Tongue (tissue), 2 donors: Measurements from ENCODE around the gene FGGY. TPM values are rescaled to one million over a fixed set of nuclear protein-coding genes. Genes with fewer than 3 reads are reported as not detected.
"Not testable (repeated sequence)": the region's sequence is repeated elsewhere in the genome, so short reads cannot be mapped to it uniquely, and the experiment has no call there.

Source experiments
- DNase-seq: peaks from one replicate; pipeline ENCODE4 v3.0.0-alpha.2; 2015
- total RNA-seq: library from RNA; depleted of rRNA; stranded (reverse); fragments of >200 nt; gene quantifications from one replicate; pipeline ENCODE4 v1.2.3, GENCODE V29; 2014

The FGGY gene
- total RNA-seq, 1 donor from 2014 or later, result 80.4 TPM

DNA sequence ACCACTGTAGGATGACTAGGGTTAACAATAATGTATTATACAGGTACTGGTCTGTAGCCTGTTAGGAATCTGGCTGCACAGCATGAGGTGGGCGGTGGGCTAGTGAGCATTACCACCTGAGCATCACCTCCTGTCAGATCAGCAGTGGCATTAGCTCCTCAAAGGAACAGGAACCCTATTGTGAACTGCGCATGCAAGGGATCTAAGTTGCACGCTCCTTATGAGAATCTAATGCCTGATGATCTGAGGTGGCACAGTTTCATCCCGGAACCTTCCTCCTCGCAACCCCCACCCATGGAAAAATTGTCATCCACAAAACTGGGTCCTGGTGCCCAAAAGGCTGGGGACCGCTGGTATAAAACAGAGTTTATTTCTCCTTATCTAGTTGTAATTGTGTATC, 147.6 kb downstream of the FGGY start:
- DNase-seq, result no peak

DNA sequence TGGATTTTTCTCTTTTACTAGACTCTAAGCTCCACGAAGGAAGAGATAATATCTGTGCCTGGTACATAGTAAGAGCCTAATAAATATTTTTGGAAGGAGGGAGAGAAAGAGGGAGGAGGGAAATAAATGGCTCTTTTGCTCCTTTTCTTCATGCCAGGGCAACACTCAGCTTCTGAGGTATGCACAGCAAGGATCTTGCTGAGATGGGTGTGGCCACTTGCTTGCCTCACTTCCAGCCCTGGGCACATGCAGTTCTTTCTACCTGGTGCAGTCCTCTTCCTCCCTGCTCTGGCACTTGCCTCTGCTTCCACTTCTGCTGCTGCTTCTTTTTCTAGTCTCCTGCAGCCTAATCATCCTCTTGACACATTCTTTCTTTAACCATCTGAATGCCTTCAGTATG, 148.1 kb downstream of the FGGY start:
- no peak for DNase-seq

DNA sequence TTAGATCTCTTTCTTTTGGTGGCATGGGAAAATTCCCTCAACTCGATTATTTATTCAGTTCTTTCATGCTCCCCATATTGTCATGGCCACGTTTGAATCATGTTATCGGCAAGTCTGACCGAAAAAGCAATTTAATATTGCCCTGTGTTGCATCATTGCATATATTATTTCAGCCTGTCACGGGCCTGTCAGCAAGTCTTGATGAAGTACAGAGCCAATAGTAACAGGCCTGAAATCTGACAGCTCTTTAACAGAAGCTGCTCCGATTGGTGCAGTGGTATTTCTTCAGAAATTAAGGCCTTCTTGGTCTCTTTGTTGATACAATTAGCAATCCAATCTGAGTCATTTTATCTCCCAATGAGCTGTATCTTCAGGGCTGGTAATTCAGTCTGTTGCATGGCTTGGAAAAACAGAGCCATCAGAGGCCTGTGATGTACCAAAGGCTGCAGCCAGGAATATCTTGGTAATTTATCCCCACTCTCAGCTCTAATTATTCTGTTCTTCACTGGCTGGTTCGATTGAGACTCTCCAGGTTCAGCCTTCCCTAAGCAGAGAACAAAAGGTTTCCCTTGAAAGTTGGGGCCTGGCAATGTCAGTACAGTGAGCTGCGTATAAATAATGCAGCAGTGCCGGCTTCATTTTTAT, 149.5 kb downstream of the FGGY start:
- DNase-seq, result peak; percentile 77

DNA sequence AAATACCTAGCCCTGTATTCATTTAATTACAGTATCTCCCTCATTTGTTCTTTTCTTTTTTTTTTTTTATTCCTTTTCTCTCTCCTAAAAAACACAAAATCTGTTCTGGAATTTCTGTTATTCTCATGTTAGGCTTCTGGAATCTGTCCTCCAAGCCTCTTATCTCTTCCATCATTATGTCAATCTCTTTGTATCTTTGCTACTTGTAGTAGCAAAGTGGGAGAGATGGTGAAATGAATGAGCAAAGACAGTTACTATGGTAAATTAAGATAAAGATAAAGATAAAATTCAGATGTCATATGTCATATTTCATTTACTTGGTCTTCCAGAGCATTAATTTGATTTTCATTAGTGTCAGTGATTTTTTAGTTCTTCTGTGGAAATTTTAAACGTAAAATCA, 155.1 kb downstream of the FGGY start:
- no peak for DNase-seq

DNA sequence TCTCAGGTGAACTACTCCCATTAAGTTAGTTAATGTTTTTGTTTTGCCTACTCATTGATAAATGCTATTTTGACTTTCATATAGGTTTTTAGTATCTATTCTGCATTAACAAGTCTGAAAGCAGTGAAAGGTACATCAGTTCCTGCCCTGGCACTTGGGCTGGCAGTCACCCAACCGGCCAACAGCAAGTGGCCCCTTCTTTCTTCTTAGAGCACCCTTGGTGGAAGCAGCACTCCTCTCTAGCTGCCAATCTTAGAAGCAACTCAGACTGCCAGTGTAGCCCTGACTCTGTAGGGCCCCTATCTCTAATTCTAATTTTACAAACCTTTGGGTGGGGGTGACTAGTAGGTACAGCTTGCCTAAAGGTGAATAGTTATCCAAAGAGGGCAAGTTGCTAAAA, 155.7 kb downstream of the FGGY start:
- DNase-seq, result no peak

DNA sequence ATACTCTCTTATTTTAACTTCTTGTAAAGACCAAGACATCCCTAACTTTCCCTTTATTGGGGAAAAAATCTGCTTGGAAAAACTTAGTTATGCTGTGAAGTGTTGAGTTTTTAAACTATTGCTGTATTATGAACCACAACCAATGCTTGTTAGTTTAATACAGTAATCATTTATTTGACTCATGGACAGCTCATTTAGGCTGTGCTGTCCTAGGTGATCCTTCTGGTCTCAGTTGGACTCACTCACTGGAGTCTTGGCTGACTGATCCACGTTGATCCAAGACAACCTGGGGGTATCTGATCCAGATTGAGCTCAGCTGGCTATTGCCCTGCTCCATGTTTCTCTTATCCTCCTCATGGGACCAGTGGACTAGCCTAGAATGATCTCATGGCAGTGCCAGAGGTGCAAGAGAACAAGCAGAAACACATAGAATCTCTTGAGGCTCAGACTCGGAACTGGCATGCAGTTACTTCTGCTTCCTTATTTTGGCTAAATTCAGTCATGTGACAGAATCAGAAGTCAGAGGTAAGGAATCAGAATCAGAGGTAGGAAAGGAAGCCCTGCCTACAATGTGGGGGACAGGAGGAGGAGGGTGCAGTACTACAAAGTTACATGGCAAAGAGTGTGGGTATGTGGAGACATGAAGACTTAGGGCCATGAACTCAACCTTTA, 156.5 kb downstream of the FGGY start:
- no peak for DNase-seq

DNA sequence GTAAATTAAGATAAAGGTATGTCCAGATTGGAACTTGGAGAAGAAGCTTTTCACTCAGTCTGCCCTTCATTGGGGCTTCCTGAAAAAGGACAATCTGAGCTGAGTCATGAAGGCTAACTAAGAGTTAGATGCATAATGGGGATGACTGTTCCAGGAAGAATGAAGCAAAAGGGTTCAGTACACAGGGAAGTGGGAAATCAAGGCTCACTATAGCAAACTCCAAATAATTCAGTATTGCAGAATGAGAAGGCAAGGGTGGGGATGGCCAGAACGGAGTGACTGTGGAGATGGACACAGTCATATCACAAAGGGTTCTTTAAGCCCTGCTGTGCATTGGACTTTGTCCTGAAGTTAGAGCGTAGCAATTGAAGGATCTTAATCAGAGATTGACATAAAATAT, 158.3 kb downstream of the FGGY start:
- no peak for DNase-seq

DNA sequence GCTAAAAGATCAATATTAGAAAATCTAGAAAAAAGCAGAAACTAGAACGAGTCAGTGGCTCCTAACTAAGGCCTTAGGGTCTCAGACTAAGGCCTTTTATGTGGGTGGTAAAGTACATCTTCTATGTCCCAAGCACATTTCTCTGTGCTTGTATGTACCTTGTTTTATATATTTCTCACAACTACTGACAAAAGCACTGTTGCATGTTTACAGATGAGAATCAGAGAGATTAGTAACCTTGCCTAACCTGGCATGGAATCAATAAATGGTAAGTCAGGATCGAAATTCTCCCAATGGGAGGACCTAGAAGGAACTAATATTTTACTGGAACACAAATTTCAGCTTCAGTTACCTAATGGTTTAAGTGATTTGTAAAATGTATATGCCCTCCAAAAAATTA, 160.9 kb downstream of the FGGY start:
- no peak for DNase-seq

DNA sequence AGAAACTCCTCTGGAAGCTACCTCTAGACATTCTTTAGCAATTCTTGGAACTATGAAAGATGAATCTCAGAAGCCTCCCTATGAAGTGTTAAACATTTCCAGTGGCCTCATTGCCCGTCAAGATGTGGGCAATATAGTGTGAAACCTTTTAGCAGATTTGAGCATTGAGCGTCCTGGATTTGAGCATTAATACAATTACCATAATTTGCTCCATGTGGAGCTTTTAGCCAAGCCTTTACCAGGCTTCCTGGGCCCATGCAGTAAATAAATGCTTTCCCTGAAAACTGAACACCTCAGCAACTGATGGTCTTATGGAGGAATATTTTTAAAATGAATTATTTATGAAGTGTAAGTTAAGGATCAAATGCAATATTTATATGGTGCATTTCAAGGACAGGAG, 162.0 kb downstream of the FGGY start:
- no peak for DNase-seq

DNA sequence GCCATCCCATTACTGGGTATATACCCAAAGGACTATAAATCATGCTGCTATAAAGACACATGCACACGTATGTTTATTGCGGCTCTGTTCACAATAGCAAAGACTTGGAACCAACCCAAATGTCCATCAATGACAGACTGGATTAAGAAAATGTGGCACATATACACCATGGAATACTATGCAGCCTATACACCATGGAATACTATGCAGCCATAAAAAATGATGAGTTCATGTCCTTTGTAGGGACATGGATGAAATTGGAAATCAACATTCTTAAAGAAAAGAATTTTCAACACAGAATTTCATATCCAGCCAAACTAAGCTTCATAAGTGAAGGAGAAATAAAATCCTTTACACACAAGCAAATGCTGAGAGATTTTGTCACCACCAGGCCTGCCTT, 166.0 kb downstream of the FGGY start:
- DNase-seq, result not testable (repeated sequence)

DNA sequence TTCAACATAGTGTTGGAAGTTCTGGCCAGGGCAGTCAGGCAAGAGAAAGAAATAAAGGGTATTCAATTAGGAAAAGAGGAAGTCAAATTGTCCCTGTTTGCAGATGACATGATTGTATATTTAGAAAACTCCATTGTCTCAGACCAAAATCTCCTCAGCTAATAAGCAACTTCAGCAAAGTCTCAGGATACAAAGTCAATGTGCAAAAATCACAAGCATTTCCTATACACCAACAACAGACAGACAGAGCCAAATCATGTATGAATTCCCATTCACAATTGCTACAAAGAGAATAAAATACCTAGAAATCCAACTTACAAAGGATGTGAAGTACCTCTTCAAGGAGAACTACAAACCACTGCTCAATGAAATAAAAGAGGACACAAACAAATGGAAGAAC, 168.6 kb downstream of the FGGY start:
- DNase-seq, result not testable (repeated sequence)

DNA sequence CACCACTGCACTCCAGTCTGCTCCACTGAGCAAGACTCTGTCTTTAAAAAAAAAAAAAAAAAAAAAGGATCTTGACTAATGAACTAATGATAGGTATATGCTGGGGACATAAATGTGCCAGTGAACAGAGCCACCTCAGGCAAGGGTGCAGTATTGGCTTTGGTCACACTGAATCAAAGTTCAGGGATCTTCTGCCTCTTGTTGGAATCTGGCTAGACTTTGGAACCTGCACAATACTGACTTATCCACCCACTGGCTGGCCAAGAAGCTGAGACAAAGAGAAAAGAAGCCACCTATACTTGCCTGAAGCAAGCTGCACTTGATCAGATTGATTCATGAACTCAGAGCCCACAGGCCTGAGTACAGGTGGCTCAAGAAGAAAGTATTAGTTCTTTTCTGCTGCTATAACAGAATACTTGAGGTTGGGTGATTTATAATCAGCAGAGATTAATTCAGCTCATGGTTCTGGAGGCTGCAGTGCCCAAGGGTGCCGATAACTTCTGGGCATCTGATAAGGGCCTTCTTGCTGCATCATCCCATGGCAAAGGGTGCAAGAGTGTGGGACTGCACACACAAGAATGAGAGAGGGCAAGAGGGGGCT, 172.0 kb downstream of the FGGY start:
- no peak for DNase-seq

DNA sequence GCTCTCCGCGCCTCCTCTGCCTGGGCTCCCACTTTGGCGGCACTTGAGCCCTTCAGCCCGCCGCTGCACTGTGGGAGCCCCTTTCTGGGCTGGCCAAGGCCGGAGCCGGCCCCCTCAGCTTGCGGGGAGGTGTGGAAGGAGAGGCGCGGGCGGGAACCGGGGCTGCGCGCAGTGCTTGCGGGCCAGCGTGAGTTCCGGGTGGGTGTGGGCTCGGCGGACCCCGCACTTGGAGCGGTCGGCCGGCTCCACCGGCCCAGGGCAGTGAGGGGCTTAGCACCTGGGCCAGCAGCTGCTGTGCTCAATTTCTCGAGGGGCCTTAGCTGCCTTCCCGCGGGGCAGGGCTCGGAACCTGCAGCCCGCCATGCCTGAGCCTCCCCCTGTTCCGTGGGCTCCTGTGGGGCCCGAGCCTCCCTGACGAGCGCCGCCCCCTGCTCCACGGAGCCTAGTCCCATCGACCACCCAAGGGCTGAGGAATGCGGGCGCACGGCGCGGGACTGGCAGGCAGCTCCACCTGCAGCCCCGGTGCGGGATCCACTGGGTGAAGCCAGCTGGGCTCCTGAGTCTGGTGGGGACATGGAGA, 175.2 kb downstream of the FGGY start:
- DNase-seq, result not testable (repeated sequence)

DNA sequence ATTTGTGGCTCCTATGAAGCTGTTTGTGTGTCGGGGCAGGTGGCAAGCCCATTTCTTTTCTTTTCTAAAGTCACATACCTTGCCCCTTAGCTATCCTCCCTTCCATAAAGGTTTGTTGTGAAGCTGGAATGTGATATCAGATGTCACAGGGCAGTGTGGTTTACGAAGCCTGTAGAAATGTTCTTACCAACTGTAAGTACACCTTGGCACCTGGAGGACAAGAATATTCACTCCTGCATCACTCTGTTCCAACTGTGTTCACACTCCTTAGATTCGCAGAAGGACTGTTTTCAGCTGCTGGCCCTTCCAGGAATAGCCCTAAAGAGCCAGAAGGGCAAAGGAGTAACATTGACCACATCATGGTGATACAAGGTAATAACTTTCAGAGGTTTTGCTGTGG, 176.9 kb downstream of the FGGY start:
- no peak for DNase-seq

DNA sequence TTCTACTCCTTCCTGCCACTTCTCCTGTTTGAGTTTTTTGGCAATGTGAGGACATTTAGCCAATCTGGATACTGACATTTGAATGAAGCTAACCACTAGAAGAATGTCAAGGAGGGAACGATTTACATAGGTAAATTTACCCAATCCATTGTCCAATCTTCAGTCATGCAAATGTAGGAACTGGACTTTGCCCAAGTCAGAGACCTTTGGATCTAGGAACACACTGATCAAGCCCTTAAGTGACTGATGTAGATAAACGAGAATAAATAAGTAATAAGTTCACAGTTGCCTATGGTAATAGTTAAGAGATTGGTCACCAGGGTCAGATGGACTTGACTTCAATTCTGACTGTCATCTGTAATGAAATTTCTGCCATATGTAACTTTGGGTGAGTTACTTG, 177.6 kb downstream of the FGGY start:
- DNase-seq, result no peak

DNA sequence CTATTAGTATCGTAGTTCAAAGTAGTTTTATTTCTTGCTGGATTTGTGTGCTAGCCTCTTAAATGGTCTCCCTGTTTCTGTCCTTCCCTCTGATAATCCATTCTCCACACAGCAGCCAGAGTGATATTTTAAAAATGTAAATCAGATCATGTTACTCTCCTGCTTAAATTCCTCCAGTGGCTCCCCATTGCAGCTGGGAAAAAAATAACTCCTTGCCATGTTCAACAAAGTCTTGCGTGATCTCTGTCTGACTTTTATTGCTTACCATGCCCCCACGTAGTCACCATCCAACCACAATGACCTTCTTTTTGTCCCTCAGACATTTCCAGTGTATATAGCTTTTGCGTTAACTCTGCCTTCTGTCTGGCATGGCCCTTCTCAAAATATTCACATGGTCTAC, 178.8 kb downstream of the FGGY start:
- peak; percentile 37 for DNase-seq

DNA sequence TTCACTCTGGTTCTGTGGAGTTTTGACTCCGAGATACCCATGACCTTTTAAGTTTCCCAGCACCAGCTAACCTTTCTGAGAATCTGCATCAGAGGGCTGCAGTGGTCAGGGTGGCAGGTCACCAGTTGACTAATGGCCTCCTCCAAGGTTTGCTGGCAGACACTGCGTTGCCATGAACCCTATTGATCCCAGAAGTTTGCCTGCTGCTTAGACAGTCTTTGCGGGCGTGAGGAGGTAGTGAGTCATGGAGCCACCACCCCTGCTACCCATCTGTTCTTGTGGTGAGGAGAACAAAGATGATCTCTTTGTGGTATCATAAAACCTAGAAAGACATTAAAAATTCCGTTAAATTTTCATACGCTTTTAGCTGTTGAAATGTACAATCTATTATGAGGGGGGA, 180.4 kb downstream of the FGGY start:
- no peak for DNase-seq

DNA sequence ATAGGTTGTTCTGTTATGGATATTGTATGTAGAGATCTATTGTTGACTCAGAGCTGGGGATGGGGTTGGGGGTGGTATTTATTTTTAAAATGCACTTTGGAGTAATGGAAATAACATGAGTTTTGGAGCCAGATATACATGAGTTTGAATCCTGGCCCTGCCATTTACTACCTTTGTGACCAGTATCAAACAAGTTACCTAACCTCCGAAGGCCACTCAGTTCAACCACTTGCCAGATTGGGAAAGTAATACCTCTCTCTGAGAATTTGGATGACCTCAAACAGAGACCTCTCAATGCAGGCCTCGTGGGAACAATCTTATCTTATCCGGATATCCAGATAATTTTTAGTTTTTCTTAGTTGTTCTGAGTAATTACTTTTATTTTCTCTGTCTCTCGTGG, 181.0 kb downstream of the FGGY start:
- DNase-seq, result no peak

DNA sequence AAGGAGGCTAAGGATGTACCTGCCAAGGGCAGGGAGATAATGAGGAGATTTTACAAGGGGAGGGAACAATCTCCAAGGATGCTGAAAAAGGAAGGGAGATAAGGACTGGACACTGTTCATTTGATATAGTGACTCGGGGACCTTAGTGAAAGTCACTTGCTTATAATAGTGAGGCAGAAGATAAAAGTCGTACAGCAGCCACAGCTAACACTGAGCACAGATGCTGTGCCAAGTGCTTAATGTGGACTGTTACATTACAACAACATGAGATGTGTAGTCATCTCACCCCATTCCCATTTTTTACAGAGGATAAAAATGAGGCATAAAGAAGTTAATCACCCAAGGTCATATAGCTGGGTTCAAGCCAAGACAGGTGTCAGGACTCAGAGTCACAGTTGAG, 181.9 kb downstream of the FGGY start:
- DNase-seq, result no peak

DNA sequence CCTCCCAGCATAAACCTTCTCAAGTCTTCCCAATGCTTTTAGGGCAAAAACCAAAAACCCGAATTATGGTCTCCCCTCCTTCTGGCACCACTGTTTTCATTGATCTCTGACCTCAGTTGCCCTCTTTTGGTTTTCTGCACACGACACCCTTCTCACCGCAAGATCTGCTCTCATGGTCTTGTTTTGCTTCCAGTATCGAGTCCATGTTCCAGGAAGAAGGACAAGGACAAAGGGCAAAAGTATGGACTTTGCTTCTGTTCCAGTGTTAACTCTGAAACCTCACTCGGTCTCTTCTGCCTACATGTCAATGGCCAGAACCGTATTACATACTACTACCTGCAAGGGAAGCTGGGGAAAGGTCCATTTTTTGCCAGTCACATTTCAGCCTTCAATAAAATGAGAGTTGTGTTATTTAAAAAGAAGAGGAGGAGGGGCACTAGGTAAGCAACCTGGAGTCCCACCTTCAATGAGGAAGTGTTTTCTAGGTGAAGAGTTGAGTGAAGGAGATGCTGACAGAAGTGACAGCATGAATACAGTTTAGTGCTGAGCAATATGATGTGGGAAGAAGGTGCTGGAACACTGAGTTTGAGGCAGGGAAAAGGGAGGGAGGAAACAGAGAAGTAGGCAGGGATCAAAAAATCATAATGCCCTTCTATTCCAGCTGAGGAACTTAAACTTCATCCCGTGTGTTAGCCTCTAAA, 183.4 kb downstream of the FGGY start:
- DNase-seq, result no peak

DNA sequence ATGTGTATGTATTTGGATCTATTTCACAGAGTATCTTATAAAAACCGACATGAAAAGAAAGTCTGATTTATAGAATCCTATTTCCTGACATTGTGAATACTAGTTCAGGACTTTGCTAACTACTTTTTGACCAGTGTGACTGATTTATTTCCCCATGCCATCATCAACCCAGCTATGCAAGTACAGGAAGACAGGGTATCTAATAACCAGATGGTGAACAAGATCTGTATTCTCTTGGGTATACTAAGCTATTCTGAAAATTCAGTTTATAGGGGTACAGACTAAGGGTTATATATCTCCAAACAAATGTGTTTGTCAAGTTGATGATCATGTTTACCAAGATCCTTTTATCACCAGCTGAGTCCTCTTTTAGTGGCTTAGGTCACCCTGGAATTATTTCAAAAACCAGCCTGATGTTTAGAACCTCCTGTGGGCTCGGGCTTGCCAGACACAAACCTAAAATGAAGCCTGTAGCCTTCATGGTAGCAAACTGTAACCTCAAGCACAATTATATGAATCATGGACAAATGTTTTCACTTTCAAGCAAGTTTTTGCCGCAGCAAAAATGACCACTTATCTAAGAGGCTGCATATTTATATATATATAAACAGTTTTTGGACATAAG, 185.1 kb downstream of the FGGY start:
- DNase-seq, result no peak

DNA sequence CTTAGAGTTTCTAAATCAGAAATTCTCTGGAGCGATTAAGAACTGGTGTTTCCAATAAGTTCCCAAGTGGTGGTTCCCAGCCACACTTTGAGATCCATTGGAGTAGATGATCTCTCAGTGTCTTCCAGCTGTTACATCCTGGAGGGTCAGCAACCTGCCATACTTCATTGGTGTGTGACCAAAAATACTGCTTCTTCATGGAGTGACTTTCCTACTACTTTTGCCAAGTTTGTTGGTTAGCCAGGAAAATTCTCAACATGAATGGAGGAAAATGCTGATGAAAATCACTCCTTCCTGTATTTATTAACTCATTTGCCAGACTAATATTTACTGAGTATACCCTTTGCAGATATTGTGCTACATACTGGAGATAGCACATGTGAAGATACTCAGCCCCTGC, 186.1 kb downstream of the FGGY start:
- DNase-seq, result no peak

DNA sequence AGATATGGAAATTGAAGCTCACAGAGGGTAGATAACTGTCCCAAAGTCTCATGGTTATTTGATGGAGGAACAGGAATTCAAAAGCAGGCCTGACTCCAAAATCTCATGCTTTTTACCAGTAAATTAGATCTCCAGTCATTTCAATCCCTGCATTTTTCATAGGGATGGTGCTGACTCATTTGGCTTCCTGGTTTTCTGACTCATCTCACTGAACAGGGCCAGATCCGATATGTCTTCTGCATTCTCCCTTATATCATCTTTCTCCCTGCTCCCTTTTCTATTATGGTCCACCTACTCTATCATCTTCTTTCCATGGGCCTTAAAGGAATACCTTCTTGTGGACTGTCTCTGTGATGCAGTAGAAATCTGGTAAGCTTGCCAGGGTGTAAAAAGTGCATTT, 187.2 kb downstream of the FGGY start:
- no peak for DNase-seq
